Stimulated activated CD4-positive, alpha-beta T cell treated with anti-CD3 and anti-CD28 coated beads, Interleukin-12 subunit alpha, Interleukin-12 subunit beta, amount 100 ng/mL, for 24 hours (primary cell): ENCODE data around the gene TMEM97.

Experiments used
- DNase-seq, 2 experiments: peaks; one replicate each; pipeline ENCODE4 v3.0.0-alpha.2; 2020; ENCODE audit warnings: low read depth in 2 of 2

TMEM97 gene

GRCh38 chr17:28365487-28365886 is 46.5 kb downstream of the TMEM97 start:
- no peak for DNase-seq

- DNase-seq = no peak
These were observed 47.6 kb downstream of the TMEM97 start for GRCh38 chr17:28366605-28367004.

GRCh38 chr17:28367641-28368305 is 48.8 kb downstream of the TMEM97 start:
- DNase-seq = no peak

GRCh38 chr17:28368306-28368831 is 49.4 kb downstream of the TMEM97 start:
- no peak for DNase-seq

GRCh38 chr17:28368915-28369683 is 50.1 kb downstream of the TMEM97 start:
- no peak for DNase-seq

- DNase-seq = no peak
These were observed 50.7 kb downstream of the TMEM97 start for GRCh38 chr17:28369684-28370034.

GRCh38 chr17:28370035-28370743 is 51.2 kb downstream of the TMEM97 start, which contains the start of gene VTN:
VTN (minus strand) TSS chr17:28370307; CDS start chr17:28370203, 104 bp downstream.
- no peak for DNase-seq

- DNase-seq = no peak
These were observed 51.7 kb downstream of the TMEM97 start for GRCh38 chr17:28370744-28371103.

- peak; percentile 70 to 87 for DNase-seq
These were observed 52.5 kb downstream of the TMEM97 start, which contains the start of gene SARM1 for GRCh38 chr17:28371245-28372202. SARM1 (plus strand) TSS chr17:28371694; CDS start chr17:28372033, 339 bp downstream.

- DNase-seq = no peak
These were observed 53.4 kb downstream of the TMEM97 start for GRCh38 chr17:28372203-28372944.

- no peak for DNase-seq
These were observed 53.9 kb downstream of the TMEM97 start for GRCh38 chr17:28372945-28373274.
